ENCODE results near the gene HDAC7.
"Not testable (repeated sequence)": the region's sequence is repeated elsewhere in the genome, so short reads cannot be mapped to it uniquely, and the experiment has no call there.

HDAC7 gene

GRCh38 chr12:47811581-47812484 is 7.9 kb downstream of the HDAC7 start:
- DNase-seq: no peak

- DNase-seq: no peak
These were observed 8.7 kb downstream of the HDAC7 start for GRCh38 chr12:47811072-47811396.

- DNase-seq: not testable (repeated sequence)
These were observed 10.2 kb downstream of the HDAC7 start for GRCh38 chr12:47809518-47809917.

- peak; percentile 48 for DNase-seq
These were observed 10.9 kb downstream of the HDAC7 start for GRCh38 chr12:47808574-47809365.

- DNase-seq: peak; percentile 78
These were observed 11.7 kb downstream of the HDAC7 start for GRCh38 chr12:47808050-47808449.

- DNase-seq: no peak
These were observed 12.4 kb downstream of the HDAC7 start for GRCh38 chr12:47807338-47807737.

GRCh38 chr12:47805417-47805816 is 14.3 kb downstream of the HDAC7 start:
- DNase-seq: no peak

GRCh38 chr12:47804171-47804570 is 15.5 kb downstream of the HDAC7 start:
- DNase-seq: no peak

GRCh38 chr12:47803191-47803875 is 16.4 kb downstream of the HDAC7 start:
- no peak for DNase-seq

- DNase-seq: no peak
These were observed 17.4 kb downstream of the HDAC7 start for GRCh38 chr12:47802312-47802711.

- no peak for DNase-seq
These were observed 17.8 kb downstream of the HDAC7 start for GRCh38 chr12:47801904-47802246.

- DNase-seq: no peak
These were observed 18.4 kb downstream of the HDAC7 start for GRCh38 chr12:47801170-47801903.

GRCh38 chr12:47800582-47800981 is 19.1 kb downstream of the HDAC7 start:
- DNase-seq: no peak

GRCh38 chr12:47799357-47799955 is 20.2 kb downstream of the HDAC7 start:
- DNase-seq: no peak

- no peak for DNase-seq
These were observed 21.2 kb downstream of the HDAC7 start for GRCh38 chr12:47798382-47798948.

GRCh38 chr12:47797441-47797840 is 22.3 kb downstream of the HDAC7 start:
- DNase-seq: no peak

GRCh38 chr12:47795814-47796411 is 23.8 kb downstream of the HDAC7 start:
- DNase-seq: no peak

GRCh38 chr12:47795121-47795813 is 24.4 kb downstream of the HDAC7 start:
- no peak for DNase-seq

- DNase-seq: no peak
These were observed 25.0 kb downstream of the HDAC7 start for GRCh38 chr12:47794679-47795078.

GRCh38 chr12:47793015-47793681 is 26.6 kb downstream of the HDAC7 start:
- DNase-seq: no peak

Data from stimulated activated CD4-positive, alpha-beta T cell treated with anti-CD3 and anti-CD28 coated beads, Interleukin-4, amount 100 ng/mL, for 24 hours (primary cell).